NCI-H2029 treated with DMSO at 0.1 percent for 48 hours (cell line): ENCODE measurements around the gene GADD45GIP1.

ENCODE experiments used
- DNase-seq: peaks from one replicate; lab custom pipeline; 2025; lab: John Stamatoyannopoulos, UW

GADD45GIP1 gene

DNA sequence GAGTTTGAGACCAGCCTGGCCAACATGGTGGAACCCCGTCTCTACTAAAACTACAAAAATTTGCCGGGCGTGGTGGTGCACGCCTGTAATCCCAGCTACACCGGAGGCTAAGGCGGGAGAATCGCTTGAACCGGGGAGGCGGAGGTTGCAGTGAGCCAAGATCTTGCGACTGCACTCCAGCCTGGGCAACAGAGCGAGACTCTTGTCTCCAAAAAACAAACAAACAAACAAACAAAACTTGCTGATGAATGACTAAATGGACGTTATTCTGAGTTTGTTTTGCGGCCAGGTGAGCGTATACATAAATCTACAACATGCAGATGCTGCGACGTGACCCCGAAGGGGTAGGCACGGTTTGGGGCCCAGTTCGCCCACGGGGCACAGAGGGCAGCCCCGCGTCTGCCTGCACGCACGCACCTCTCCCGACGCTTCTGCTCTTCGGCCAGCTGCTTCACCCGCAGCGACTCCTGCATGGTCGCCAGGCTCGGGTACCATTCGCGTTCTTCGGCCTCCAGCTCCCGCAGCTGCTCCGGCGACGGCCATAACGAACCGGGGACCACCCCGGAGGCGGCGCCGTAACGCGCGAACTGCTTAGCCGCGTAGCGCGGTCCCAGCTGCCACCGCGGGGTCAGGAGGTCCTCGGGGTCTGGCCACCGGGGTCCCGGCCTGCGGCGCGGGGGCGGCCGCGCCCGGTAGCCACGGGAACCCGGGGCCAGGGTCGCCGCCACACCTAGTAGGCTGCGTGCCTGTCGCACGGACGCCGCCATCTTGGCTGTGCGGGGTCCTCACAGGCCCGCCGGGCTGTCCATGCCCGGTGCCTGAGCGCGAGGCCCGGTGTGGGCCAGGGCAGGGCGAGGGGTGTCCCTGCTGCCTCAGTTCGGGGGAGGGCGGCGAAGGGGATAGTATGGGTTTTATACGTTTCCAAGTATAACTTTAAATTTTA is at the start of gene GADD45GIP1:
TSS of gene GADD45GIP1 (minus strand) at position 778 of the 943 bp plus-strand sequence. CDS start at position 767, 11 bp downstream.
- peak; percentile 24 for DNase-seq

DNA sequence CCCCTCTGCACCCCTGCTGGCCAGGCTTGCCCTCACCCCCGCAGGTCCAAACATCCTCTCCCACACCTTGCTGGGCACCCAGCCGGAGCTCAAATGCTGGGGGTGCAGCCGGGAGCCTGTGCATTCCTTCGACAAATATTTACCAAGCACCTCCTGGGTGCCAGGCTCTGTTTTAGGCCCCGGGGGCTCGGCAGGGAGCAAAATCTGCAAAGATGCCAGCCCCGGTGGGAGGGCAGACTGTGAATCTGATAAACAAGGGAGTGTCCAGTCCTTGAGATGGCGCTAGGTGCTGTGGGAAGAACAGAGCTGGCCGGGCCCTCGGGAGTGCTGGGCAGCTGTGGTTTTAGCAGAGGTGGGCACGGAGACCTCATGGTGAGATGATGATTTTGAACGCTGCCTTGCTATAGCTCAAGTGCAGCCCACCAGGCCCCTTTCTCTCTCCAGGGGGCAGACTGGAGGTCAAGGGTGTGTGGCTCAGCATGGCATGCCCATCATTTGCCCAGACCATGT is 48.9 kb upstream of the GADD45GIP1 start:
- no peak for DNase-seq

DNA sequence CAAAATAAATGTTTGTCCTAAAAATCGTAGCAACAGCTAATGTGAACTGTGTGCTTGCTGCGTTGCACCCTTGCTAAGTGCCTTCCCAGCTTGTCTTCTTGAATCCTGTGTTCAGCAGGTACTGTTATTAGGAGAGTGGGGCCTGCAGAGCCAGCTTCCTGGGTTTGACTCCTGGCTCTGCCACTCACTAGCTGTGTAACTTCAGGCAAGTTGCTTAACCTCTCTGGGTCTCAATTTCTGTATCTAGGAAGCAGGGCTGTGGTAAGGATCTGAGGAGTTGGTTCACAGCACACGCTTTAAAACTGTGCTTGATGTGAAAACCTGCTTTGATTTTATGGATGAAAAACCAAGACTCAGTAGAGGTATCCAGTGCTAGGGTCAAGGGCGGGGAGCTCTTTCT is 48.2 kb upstream of the GADD45GIP1 start:
- DNase-seq: no peak

DNA sequence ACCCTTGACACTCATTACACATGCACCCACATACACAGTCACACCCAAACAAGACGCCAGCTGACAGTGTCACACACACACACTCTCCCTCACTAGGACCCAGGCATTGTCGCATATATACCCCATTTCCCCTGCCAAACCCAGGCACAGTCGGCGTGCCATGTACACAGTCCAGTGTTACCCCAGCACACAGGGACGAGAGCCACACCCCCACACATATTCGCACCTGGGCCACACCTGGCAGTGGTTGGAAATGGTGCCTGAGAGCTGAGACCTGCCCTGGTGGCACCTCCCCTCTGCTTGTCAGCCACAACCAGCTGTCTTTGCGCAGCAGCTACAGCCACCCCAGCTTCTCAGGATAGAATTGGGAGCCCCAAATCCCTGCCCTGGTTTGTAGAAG is 47.2 kb upstream of the GADD45GIP1 start:
- no peak for DNase-seq

DNA sequence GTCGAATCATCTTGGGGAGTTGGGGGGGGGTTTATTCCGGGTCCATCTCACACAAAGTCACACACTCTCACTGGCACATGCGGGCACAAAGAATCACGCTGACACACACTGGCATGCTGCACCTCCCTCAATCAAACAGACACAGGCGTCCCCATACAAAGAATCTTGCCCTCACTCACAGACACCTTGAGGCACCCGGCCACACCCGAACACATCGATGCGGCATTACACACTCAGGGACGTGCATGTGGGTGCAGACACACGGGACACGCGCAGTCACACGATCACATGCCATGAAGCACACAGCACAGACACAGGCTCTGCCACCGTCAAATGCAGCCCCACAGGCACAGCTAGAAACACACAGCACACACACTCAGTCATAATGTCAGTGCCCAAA is 46.1 kb upstream of the GADD45GIP1 start:
- DNase-seq: no peak

DNA sequence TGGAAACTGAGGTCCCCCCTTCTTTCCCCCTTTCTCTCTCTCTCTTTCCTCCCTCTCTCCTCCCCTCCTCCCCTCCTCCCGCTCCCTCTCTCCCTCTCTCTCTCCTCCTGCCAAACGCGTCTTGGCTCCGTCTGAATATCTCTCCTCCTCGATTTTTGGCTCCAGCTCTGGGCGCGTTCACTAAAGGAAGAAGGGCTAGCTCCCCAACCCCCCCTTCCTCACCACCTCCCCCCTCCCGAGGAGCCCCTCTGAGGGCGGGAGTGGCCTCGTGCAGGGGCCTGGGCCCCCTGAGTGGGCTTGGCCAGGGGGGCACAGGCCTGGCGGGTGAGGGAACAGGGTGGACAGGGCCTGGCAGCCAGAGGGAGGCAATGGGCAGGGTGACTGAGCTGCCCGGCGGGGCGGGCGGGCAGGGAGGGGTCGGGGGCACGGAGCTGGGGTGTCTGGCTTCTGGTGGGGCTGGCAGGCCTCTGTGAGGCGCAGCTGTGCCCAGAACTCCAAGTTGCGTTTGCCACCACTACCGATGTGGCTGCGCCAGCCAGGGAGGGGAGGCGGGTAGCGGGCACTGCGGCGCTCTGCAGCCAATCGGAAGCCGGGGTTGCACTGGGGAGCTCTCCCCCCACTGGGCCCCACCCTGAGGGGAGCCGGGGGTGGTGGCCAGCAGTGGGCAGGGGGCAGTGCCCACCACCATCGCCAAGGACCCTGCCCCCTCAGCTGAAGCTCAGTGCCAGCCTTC is 45.3 kb upstream of the GADD45GIP1 start:
- no peak for DNase-seq

DNA sequence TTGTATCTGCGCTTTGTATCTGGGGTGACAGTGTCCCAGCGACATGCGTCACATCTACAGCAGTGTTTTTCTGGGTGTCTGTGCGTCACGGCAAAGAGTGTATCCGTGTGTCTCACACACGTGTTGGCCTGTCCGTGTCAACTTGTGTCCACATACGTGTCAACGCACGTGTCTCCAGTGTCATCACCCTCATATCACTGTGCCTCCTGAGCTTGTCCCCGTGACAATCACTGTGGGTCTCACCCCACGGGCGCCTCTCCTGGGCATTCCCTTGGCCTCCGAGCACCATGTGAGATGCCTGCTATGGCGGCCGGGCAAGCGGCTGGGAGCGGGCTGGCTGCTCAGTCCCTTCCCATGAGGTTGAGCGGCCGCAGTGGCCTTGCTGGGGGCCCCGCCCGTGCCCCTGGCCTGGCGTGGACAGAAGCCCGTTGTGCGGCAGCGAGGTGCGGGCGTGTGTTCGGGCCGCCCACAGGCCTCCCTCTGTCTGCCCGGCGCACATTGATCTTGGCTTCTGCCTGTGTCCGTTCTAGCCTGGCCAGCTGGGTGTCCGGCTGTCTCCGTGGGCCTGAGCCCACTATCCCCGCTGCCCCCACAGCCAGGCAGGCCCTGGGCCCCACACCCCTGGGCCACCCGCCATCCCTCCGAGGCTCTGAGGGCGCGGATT is 44.6 kb upstream of the GADD45GIP1 start:
- no peak for DNase-seq

DNA sequence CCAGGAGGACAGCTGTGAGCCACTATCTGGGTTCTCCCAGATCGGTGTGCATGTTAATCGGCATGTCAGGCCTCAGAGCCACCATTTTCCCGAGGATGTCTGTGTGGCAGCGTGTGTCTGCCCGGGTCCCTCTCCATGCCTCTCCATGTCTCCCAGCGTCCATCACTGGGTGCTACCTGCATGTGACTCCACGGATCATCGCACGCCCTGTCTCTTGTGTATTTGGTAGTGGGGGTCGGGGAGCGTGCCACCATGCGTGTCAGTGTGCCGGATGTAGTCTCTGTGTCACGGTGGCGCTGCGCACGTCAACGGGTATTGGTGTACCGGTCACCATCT is 44.1 kb upstream of the GADD45GIP1 start:
- no peak for DNase-seq

DNA sequence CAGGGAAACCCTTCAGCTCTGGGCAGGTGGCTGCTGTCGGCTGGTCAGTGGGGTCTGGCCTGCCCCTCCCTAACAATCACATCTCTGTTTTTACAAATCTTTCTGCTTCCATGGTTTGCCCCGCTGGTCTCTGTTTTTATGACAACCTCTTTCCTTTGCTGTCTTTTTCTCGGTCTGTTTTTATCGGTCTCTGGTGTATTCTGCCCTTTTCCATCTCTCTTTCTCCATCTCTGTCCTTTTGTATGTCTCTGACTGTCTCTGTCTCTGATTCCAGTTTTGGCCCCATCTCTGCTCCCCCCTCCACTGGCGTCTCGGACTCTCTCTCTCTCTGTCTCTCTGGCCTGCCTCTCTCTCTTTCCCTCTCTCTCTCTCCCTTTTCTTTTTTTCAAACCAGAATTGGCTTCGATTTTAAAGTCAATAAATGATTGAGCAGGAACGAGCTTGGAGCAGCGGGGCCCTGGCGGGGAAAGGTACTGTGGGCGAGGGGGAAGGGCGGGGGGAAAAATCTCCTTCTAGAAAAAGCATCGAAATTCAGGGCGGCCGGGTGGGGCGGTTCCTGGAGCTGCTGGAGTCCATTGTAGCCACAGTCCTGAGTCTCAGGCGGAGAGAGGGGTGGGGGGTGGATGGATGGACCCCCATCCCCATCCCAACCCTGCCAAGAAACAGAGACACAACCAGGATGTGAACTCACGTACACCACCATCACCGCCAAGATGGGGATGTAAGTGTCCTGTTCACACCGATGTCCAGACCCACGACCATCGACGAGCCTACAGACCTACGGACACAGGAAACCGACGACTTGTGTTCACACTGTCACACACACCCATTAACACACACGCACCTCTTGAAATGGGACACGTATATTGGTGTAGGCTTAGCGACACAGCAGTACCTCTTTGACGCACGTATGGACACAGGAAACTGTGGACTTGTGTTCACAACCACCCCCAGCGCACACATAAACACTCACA is 41.2 kb upstream of the GADD45GIP1 start:
- DNase-seq: no peak

DNA sequence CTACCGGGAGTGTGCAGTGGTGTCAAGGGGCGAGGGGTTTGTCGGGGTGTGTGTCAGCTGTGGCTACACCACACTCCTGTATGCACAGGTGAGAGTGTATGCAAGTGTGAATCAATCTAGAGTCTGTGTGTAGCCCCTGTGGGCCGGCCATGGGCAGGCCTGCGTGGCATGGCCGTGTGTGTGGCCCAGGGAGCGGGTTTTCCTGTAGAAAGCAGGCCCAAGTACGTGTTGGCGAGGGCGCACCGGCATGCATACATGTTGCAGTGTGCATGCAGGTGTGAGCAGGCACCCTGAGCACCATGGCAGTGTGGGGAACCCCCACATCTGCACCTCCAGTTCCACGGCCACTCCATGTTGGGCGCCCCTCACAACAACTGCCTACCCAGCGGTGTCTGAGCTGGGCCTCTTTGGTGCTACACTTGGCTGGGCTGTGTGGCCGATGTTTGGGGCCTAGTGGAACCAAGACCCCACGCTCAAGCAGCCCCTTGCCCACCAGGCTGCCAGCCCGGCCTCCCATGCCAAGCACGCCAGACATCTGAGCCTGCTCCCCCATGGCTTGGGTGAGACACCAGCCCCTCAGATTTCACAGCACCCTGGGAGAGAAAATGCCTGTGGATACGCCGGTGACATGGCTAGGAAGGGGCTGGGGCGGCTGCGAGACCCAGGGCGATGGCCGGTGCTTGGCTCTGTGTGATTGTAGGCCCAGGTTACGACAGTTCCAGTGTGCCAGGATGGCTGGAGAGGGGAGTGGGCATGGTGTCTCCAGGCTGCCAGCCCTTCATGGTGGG is 40.4 kb upstream of the GADD45GIP1 start:
- DNase-seq: no peak

DNA sequence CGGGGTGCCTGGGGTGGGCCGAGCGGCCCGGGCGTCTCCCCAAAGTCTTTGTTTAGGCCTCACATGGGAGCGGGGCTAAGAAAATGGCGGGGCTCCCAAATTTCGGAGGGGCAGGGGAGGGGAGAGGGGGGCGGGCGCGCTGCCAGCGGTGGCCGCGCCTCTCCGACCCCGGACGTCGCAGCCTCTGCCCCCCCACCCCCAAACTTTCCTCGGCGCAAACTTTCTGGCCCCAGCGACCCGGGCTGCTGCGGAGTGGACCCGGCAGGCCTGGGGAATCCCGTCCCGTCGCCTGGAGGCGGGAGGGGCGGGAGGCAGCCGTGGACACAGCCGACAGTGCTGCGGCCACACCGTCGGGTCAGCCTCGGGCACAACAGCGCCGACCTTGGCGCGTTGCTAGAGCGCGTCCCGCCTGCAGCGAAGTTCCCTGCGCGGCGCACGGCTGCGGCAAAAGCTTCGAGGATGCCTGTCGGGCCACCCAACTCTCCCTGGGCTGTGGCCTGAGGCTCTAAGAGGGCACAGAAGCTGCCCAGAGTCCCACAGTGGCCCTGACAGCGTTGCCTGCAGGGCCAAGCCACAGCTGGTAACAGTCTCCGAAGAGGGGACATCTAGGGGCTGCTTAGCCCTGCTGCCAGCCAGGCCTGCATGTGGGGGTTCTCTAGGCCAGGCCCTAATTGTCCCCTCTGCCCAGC is 39.5 kb upstream of the GADD45GIP1 start:
- no peak for DNase-seq

DNA sequence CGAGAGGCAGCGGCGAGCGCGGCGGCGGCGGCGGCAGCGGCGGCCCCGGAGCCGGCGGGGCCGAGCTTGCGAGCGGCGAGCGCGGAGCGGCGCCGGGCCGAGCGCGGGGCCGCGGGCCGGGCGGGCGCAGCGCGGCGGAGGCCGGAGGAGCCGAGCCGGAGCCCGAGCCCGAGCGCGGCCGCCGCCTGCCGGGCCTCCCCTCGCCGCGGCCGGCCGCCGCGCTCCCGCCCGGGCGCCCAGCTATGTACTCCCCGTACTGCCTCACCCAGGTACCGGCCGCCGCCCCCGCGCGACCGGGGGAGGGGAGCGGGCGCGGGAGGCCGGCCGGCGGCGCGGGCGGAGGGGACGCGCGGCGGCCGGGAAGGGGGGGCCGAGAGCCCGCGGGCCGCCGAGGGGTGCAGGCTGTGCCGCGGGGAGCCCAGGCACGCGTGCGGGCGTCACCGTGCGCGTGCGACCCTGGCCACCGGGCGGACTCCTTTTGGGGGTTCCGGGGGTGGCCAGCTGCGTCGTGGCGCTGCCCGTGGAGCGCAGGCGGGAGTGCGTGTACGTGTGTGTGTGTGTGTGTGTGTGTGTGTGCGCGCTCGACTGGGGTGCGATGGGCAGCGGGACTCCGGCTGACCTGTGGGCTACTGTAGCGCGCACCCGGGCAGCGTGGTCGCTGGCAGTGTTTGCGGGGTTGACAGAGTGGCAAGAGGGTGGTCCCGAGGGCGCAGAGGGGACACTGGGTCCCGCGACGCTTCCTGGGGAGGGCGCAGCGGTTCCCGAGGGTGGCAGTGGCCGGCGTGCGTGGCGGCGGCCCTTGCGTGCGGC is 38.8 kb upstream of the GADD45GIP1 start:
- no peak for DNase-seq

DNA sequence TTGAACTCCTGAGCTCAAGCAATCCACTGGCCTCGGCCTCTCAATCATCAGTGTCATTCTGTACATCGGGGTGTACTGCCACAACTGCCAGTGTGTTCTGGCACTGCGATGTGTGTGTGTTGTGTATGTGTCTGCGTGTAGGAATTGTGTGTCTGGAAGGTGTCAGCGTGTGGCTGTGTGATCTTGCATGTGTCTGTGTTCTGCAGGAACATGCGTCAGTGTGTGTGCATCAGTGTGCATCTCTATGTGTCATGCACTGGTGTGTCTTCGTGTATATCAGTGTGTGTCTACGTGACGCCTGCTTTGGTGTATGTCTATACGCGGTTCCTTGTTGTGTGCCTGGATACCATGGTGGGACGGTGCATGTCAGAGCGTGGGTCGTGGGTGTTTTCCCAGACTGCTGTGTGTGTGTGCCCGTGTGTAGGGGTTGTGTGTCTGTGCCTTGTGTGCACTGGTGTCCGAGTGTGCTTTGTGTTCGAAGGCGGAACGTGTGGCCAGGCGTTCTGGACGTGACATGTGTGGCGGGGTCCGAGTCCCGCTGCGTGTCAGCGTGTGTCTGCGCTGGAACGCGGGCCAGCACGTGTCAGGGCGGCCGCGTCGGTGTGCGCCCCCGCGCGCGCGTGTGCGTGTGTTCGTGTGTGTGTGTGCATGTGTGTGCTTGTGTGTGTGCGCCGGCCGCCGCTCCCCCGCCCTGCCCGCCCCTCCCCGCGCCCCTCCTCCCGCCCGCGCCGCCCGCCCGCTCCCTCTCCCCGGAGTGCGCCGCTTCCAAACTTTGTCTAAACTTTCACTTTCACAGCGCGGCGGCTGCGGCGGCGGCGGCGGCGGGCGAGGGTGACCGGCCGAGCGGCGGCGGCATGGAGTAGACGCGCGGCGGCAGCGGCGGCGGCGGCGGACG is 37.9 kb upstream of the GADD45GIP1 start, which contains the start of gene NFIX:
TSS of gene NFIX (plus strand) at position 775 of the 895 bp plus-strand sequence. CDS start 363 bp downstream, outside the sequence.
- no peak for DNase-seq

DNA sequence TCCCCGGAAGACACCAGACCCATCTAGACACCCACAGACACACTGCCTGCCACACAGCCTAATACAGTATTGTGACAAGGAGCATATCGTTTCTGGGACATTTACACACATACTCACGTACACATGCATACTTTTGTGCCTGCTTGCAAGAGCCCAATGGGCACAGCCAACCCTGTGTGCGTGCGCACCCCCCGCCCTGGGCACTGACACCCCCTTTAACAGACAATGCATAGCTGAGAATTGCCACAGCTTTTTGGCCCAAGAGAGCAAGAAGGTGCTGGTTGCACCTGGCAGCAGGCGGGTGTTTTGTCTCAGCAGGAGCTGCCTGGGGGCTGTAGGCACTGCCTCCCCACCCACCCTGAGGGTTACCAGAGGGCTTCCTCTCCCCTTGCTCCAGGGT is 36.5 kb upstream of the GADD45GIP1 start:
- no peak for DNase-seq

DNA sequence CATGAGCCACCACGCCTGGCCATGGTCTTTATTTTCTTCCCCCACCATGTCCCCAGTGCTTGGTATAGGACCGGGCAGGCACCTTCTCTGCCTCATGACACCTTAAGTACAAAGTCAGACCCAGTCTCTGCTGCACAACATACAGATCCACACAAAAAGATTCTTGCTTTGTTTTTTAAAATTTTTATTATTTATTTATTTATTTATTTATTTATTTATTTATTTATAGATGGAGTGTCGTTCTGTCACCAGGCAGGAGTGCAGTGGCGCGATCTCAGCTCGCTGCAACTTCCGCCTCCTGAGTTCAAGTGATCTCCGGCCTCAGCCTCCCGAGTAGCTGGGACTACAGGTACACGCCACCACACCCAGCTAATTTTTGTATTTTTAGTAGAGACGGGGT is 35.7 kb upstream of the GADD45GIP1 start:
- DNase-seq: no peak

DNA sequence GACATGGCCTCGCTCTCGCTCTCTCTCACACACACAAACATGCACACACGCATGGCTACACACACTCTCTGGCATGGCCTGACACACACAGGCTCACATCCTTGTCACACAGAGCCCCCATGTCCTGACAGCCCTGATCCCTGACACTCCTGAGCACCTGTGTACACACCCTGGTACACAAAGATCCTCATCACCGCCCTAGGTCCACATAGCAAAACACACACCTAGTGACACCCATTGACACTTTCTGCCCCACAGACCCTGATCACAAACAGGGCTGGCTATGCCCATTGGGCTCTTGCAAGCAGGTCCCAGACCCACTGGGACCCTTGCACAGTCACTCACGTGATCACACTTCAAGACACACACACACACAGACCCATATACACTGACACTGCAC is 34.3 kb upstream of the GADD45GIP1 start:
- DNase-seq: no peak

DNA sequence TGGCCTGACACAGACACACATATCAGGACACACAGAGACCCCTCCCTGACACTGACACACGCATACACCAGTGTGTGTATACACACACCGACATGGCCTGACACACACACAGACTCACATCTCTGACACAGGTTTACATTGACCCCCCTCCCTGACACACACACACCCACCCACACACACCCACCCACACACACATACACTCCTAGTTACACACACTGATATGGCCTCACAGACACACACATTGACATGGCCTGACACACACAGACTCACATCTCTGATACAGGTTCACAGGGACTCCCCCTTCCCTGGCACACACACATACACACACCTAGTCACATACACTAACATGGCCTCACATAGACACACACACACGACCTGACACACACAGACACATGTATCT is 33.8 kb upstream of the GADD45GIP1 start:
- DNase-seq: no peak

DNA sequence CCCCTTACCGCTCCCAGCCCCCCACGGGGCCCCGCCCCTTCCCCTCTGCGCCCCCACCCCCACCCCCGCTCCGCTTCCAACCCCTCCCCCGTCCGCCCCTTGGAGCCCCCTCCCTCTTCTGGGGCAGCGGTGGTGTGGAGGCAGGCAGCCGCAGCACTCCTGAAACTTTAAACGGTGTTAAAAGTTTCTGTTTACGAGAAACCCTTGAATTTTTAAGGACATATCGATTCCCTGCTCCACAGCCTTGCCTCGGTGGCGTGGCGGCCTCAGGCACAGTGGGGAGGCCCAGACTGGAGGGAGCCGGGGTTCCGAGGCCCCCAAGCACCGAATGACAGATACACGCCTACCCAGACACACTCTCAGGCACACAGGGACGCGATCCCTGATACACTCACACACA is 33.4 kb upstream of the GADD45GIP1 start:
- DNase-seq: no peak
